ENCODE results near the gene KANSL1. TPM values are rescaled to one million over a fixed set of nuclear protein-coding genes. Genes with fewer than 3 reads are reported as not detected.

KANSL1 gene
- total RNA-seq, 3 donors from 2014 or later = 59.5 to 142 (median 111) TPM

GRCh38 chr17:46141645-46142044 is 51.6 kb downstream of the KANSL1 start:
- intact Hi-C loops (cut with DNase I; ENCODE audit: low total_unique reads) = no loop called here
- TF ChIP-seq POLR2AphosphoS5 (IDR thresholded peaks at IDR 0.05) = no peak
- TF ChIP-seq POLR2A (IDR thresholded peaks at IDR 0.05) = no peak
- TF ChIP-seq, protein P1, sequence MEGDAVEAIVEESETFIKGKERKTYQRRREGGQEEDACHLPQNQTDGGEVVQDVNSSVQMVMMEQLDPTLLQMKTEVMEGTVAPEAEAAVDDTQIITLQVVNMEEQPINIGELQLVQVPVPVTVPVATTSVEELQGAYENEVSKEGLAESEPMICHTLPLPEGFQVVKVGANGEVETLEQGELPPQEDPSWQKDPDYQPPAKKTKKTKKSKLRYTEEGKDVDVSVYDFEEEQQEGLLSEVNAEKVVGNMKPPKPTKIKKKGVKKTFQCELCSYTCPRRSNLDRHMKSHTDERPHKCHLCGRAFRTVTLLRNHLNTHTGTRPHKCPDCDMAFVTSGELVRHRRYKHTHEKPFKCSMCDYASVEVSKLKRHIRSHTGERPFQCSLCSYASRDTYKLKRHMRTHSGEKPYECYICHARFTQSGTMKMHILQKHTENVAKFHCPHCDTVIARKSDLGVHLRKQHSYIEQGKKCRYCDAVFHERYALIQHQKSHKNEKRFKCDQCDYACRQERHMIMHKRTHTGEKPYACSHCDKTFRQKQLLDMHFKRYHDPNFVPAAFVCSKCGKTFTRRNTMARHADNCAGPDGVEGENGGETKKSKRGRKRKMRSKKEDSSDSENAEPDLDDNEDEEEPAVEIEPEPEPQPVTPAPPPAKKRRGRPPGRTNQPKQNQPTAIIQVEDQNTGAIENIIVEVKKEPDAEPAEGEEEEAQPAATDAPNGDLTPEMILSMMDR (IDR thresholded peaks at IDR 0.05) = no peak
- Histone ChIP-seq H3K27ac (peak overlapping the region in 1 of 2 donors; percentile 6), H3K9me3 (no peaks in the 10 kb centered on the region), H3K36me3 (no peaks in the 10 kb centered on the region), H3K4me1 (peaks cover 0 to 25% of the 10 kb centered on the region in 2 donors), H3K27me3 (no peaks in the 10 kb centered on the region), H3K4me3 (no peak overlapping the region)
- no peak for DNase-seq (ENCODE audit: low spot score in 2 of 2)

- no peak overlapping the region for H3K27ac ChIP-seq
- H3K27me3 ChIP-seq = no peaks in the 10 kb centered on the region
- TF ChIP-seq POLR2AphosphoS5 (IDR thresholded peaks at IDR 0.05) (no peak), POLR2A (IDR thresholded peaks at IDR 0.05) (no peak)
- TF ChIP-seq, protein P1 (IDR thresholded peaks at IDR 0.05) = no peak
- intact Hi-C loops (cut with DNase I; ENCODE audit: low total_unique reads) = no loop called here
- H3K4me1 ChIP-seq = peaks cover 0 to 25% of the 10 kb centered on the region in 2 donors
- no peaks in the 10 kb centered on the region for H3K36me3 ChIP-seq
- no peak for DNase-seq (ENCODE audit: low spot score in 2 of 2)
- no peaks in the 10 kb centered on the region for H3K9me3 ChIP-seq
- no peak overlapping the region for H3K4me3 ChIP-seq
These were observed 52.5 kb downstream of the KANSL1 start for GRCh38 chr17:46140645-46141197.

DNA sequence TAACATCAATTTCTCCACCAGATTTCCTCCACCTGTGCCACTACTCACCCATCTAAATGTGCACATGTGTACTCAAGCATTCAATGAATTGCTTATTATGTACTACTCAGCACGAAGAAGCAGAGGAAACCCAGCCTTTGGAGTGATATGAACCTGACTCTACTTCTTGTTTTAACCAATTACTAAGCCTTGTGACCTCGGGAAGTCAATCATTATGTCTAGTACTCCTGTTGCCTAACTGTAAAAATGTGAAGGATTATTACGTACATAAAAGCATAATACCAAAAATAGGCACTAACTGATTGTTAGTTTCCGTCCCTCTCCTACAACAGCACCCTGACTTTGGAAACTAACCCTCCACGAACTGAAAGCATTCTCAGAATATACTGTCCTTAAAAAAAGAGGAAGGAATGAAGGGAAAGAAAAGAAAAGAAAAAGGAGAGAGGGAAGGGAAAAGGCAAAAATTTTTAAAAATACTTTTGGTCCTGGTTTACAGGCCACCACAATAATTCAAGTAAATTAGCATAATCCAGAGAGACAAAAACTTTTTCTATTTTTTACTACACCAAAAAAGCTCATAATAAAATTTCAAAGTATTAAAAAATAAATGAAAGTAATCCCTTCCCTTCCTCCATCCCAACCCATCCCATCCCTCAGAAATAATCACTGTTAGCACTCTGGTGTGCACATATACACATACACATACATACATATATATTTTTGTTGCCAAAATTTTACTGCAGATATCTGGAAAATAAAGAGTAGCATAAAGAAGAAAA is 53.6 kb downstream of the KANSL1 start:
- Histone ChIP-seq H3K9me3 (no peaks in the 10 kb centered on the region), H3K4me3 (no peak overlapping the region), H3K36me3 (no peaks in the 10 kb centered on the region), H3K4me1 (peaks cover 0 to 19% of the 10 kb centered on the region in 2 donors), H3K27ac (no peak overlapping the region), H3K27me3 (no peaks in the 10 kb centered on the region)
- TF ChIP-seq POLR2A (IDR thresholded peaks at IDR 0.05) (no peak), POLR2AphosphoS5 (IDR thresholded peaks at IDR 0.05) (no peak)
- TF ChIP-seq, protein P1 (IDR thresholded peaks at IDR 0.05) = no peak
- no peak for DNase-seq (ENCODE audit: low spot score in 2 of 2)
- intact Hi-C loops (cut with DNase I; ENCODE audit: low total_unique reads) = no loop called here

DNA sequence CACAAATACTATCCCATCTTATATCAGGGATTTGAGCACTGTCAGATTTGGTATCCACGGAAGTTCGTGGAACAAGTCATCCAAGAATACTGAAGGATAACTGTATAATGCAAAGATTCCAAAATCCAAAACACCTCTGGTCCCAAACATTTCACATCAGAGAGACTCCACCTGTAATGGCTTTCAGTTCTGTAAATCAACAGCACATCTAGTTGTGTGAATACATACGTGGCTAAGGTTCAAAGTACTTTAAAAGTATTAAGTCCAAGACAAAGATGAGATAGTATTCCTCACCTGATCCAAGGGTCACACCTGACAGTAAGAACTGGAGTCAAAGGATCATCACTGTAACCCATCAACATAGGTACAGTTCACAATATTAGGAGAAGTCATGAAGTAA is 54.8 kb downstream of the KANSL1 start:
- Histone ChIP-seq H3K4me1 (peaks cover 0 to 15% of the 10 kb centered on the region in 2 donors), H3K9me3 (no peaks in the 10 kb centered on the region), H3K27ac (no peak overlapping the region), H3K4me3 (no peak overlapping the region), H3K27me3 (no peaks in the 10 kb centered on the region), H3K36me3 (no peaks in the 10 kb centered on the region)
- intact Hi-C loops (cut with DNase I; ENCODE audit: low total_unique reads) = no loop called here
- DNase-seq (ENCODE audit: low spot score in 2 of 2) = no peak
- TF ChIP-seq POLR2AphosphoS5 (IDR thresholded peaks at IDR 0.05) = no peak
- TF ChIP-seq POLR2A (IDR thresholded peaks at IDR 0.05) = no peak
- TF ChIP-seq, protein P1 (IDR thresholded peaks at IDR 0.05) = no peak

- H3K4me1 ChIP-seq = peaks cover 0 to 5% of the 10 kb centered on the region in 2 donors
- no peaks in the 10 kb centered on the region for H3K9me3 ChIP-seq
- TF ChIP-seq POLR2AphosphoS5 (IDR thresholded peaks at IDR 0.05) (no peak), POLR2A (IDR thresholded peaks at IDR 0.05) (no peak)
- TF ChIP-seq, protein P1 (IDR thresholded peaks at IDR 0.05) = no peak
- no peak overlapping the region for H3K4me3 ChIP-seq
- no peaks in the 10 kb centered on the region for H3K27me3 ChIP-seq
- H3K27ac ChIP-seq = peak overlapping the region in 1 of 2 donors; percentile 13
- no peaks in the 10 kb centered on the region for H3K36me3 ChIP-seq
- intact Hi-C loops (cut with DNase I; ENCODE audit: low total_unique reads) = no loop called here
- DNase-seq (ENCODE audit: low spot score in 2 of 2) = no peak
These were observed 56.4 kb downstream of the KANSL1 start for GRCh38 chr17:46136820-46137219.
